ENCODE data around the gene WDR37. TPM values are rescaled to one million over a fixed set of nuclear protein-coding genes. Genes with fewer than 3 reads are reported as not detected.
"Not testable (repeated sequence)": the region's sequence is repeated elsewhere in the genome, so short reads cannot be mapped to it uniquely, and the experiment has no call there.

Gene WDR37
- total RNA-seq, 1 experiment from 2014 or later = 8.4 TPM

- Histone ChIP-seq H3K36me3 (replicated peaks; ENCODE audit: control insufficient read depth, insufficient read depth, low read length) (no peaks in the 10 kb centered on the region), H3K27me3 (ENCODE audit: control insufficient read depth, insufficient read depth, low read length) (no peaks in the 10 kb centered on the region), H3K4me3 (ENCODE audit: insufficient read depth, low read depth, low read length) (no peak overlapping the region)
- peak; percentile 62 for DNase-seq
These were observed 103.2 kb downstream of the WDR37 start for GRCh38 chr10:1159131-1160061.

- peak; percentile 17 for DNase-seq
- no peaks in the 10 kb centered on the region for H3K27me3 ChIP-seq (ENCODE audit: control insufficient read depth, insufficient read depth, low read length)
- H3K4me3 ChIP-seq (ENCODE audit: insufficient read depth, low read depth, low read length) = no peak overlapping the region
- H3K36me3 ChIP-seq (replicated peaks; ENCODE audit: control insufficient read depth, insufficient read depth, low read length) = no peaks in the 10 kb centered on the region
These were observed 104.6 kb downstream of the WDR37 start for GRCh38 chr10:1160561-1161314.

GRCh38 chr10:1161315-1161673 is 105.1 kb downstream of the WDR37 start:
- H3K4me3 ChIP-seq (ENCODE audit: insufficient read depth, low read depth, low read length); H3K36me3 ChIP-seq (replicated peaks; ENCODE audit: control insufficient read depth, insufficient read depth, low read length); H3K27me3 ChIP-seq (ENCODE audit: control insufficient read depth, insufficient read depth, low read length); DNase-seq: not testable (repeated sequence)

- no peaks in the 10 kb centered on the region for H3K36me3 ChIP-seq (replicated peaks; ENCODE audit: control insufficient read depth, insufficient read depth, low read length)
- no peak overlapping the region for H3K4me3 ChIP-seq (ENCODE audit: insufficient read depth, low read depth, low read length)
- DNase-seq = no peak
- no peaks in the 10 kb centered on the region for H3K27me3 ChIP-seq (ENCODE audit: control insufficient read depth, insufficient read depth, low read length)
These were observed 106.5 kb downstream of the WDR37 start for GRCh38 chr10:1162481-1163203.

- Histone ChIP-seq H3K27me3 (ENCODE audit: control insufficient read depth, insufficient read depth, low read length) (no peaks in the 10 kb centered on the region), H3K4me3 (ENCODE audit: insufficient read depth, low read depth, low read length) (no peak overlapping the region), H3K36me3 (replicated peaks; ENCODE audit: control insufficient read depth, insufficient read depth, low read length) (no peaks in the 10 kb centered on the region)
- DNase-seq = no peak
These were observed 107.0 kb downstream of the WDR37 start for GRCh38 chr10:1163204-1163660.

DNA sequence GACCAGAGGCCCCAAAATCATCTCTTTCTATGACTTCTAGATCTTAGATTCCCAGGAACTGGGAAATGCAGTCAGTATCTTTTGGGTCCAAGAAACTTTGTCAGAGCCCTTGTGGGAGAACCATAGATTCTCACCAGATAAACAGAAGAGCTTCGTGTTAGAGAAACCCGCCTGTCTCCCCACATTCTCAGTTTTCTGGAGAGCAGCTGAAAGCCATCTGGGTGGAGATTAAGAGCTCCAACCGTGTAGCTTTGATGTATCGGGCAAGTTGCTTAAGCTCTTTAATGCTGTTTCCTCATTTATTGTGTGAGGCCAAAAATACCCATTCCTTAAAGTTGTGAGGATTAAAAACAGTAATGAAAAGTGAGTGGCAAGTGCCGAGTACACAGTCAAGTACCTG is 107.6 kb downstream of the WDR37 start:
- Histone ChIP-seq H3K4me3 (ENCODE audit: insufficient read depth, low read depth, low read length) (no peak overlapping the region), H3K27me3 (ENCODE audit: control insufficient read depth, insufficient read depth, low read length) (no peaks in the 10 kb centered on the region), H3K36me3 (replicated peaks; ENCODE audit: control insufficient read depth, insufficient read depth, low read length) (no peaks in the 10 kb centered on the region)
- DNase-seq = no peak

GRCh38 chr10:1166101-1166827 is 110.1 kb downstream of the WDR37 start:
- DNase-seq = no peak
- H3K36me3 ChIP-seq (replicated peaks; ENCODE audit: control insufficient read depth, insufficient read depth, low read length) = no peaks in the 10 kb centered on the region
- H3K4me3 ChIP-seq (ENCODE audit: insufficient read depth, low read depth, low read length) = no peak overlapping the region
- H3K27me3 ChIP-seq (ENCODE audit: control insufficient read depth, insufficient read depth, low read length) = no peaks in the 10 kb centered on the region

- Histone ChIP-seq H3K27me3 (ENCODE audit: control insufficient read depth, insufficient read depth, low read length) (no peaks in the 10 kb centered on the region), H3K36me3 (replicated peaks; ENCODE audit: control insufficient read depth, insufficient read depth, low read length) (no peaks in the 10 kb centered on the region), H3K4me3 (ENCODE audit: insufficient read depth, low read depth, low read length) (no peak overlapping the region)
- no peak for DNase-seq
These were observed 110.7 kb downstream of the WDR37 start for GRCh38 chr10:1166828-1167275.

DNA sequence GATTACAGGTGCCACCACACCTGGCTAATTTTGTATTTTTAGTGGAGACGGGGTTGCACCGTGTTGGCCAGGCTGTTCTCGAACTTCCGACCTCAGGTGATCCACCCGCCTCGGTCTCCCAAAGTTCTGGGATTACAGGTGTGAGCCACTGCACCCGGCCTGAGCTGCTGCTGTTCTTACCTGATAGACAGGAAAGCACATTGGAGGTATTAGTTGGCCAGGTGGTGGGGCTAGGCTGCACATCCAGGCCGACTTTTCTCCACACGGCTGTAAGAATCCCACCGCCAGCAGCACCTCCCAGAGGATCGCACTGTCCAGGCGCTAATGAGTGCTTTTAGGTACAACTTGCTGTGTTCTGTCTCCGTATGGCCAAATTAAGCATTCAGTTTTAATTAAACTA is 112.6 kb downstream of the WDR37 start:
- Histone ChIP-seq H3K36me3 (replicated peaks; ENCODE audit: control insufficient read depth, insufficient read depth, low read length) (no peaks in the 10 kb centered on the region), H3K27me3 (ENCODE audit: control insufficient read depth, insufficient read depth, low read length) (no peaks in the 10 kb centered on the region), H3K4me3 (ENCODE audit: insufficient read depth, low read depth, low read length) (no peak overlapping the region)
- peak; percentile 75 for DNase-seq

- no peaks in the 10 kb centered on the region for H3K27me3 ChIP-seq (ENCODE audit: control insufficient read depth, insufficient read depth, low read length)
- H3K36me3 ChIP-seq (replicated peaks; ENCODE audit: control insufficient read depth, insufficient read depth, low read length) = no peaks in the 10 kb centered on the region
- DNase-seq = peak; percentile 52
These were observed 113.2 kb downstream of the WDR37 start for GRCh38 chr10:1169186-1169885.

DNA sequence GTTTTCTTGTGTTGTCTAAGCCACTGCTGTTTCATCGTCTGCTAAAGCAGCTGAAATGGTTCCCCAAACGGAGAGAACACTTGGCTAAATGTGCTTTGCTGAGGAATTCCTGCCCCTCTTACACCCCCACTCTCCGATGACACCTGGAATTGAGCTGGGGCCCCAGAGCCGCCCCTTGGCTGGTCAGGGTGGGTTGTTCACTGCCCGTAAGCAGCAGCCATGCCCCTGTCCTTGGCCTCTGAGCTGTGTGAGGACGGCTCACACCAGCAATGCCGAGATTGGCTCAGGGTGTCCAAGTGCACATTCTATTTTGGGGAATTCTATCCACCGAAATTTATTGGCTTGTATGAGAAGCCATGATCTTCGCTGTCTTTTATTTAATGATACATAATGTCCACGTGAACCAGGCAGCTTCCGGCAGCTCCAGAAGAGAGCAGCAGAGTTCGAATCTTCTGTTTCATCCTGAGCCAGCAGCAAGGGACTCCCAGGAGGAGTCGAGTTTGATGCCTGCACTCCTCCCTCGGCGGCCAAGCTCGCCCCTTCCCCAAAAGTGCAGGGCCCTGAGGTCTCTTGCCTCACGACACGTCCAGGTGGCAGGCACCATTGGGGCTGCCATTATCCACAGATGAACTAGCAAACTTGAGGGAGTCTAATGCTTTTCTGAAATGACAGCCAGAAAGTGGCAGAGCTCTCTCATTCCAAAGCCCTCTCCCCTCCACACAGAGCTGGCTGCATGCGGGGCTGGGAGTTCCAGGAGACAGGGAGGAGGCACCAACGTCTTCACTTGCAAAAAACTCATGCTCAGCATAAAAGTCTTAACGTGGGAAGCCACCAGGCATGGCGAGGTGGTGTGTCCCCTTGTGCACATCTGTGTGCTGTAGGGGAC is 114.0 kb downstream of the WDR37 start:
- Histone ChIP-seq H3K36me3 (replicated peaks; ENCODE audit: control insufficient read depth, insufficient read depth, low read length) (no peaks in the 10 kb centered on the region), H3K4me3 (ENCODE audit: insufficient read depth, low read depth, low read length) (no peak overlapping the region), H3K27me3 (ENCODE audit: control insufficient read depth, insufficient read depth, low read length) (no peaks in the 10 kb centered on the region)
- peak; percentile 59 for DNase-seq

More at GRCh38 chr10:1169186-1169885, 113.2 kb downstream of the WDR37 start:
- H3K4me3 ChIP-seq (ENCODE audit: insufficient read depth, low read depth, low read length) = no peak overlapping the region

GRCh38 chr10:1170867-1171180 is 114.6 kb downstream of the WDR37 start:
- no peaks in the 10 kb centered on the region for H3K27me3 ChIP-seq (ENCODE audit: control insufficient read depth, insufficient read depth, low read length)
- no peak overlapping the region for H3K4me3 ChIP-seq (ENCODE audit: insufficient read depth, low read depth, low read length)
- H3K36me3 ChIP-seq (replicated peaks; ENCODE audit: control insufficient read depth, insufficient read depth, low read length) = no peaks in the 10 kb centered on the region
- no peak for DNase-seq

GRCh38 chr10:1171182-1171581 is 115.0 kb downstream of the WDR37 start:
- Histone ChIP-seq H3K27me3 (ENCODE audit: control insufficient read depth, insufficient read depth, low read length) (no peaks in the 10 kb centered on the region), H3K36me3 (replicated peaks; ENCODE audit: control insufficient read depth, insufficient read depth, low read length) (no peaks in the 10 kb centered on the region), H3K4me3 (ENCODE audit: insufficient read depth, low read depth, low read length) (no peak overlapping the region)
- no peak for DNase-seq
